CD4-positive, alpha-beta T cell treated with Interleukin-4 for 1 hour (primary cell): ENCODE results near the gene ARGLU1.

Source experiments
- DNase-seq, 2 donors: peaks; one replicate each; pipeline ENCODE4 v3.0.0-alpha.2; 2020 to 2022

ARGLU1 gene

GRCh38 chr13:106540613-106541012 is 27.3 kb downstream of the ARGLU1 start:
- no peak for DNase-seq

GRCh38 chr13:106537521-106537920 is 30.4 kb downstream of the ARGLU1 start:
- DNase-seq: no peak

DNA sequence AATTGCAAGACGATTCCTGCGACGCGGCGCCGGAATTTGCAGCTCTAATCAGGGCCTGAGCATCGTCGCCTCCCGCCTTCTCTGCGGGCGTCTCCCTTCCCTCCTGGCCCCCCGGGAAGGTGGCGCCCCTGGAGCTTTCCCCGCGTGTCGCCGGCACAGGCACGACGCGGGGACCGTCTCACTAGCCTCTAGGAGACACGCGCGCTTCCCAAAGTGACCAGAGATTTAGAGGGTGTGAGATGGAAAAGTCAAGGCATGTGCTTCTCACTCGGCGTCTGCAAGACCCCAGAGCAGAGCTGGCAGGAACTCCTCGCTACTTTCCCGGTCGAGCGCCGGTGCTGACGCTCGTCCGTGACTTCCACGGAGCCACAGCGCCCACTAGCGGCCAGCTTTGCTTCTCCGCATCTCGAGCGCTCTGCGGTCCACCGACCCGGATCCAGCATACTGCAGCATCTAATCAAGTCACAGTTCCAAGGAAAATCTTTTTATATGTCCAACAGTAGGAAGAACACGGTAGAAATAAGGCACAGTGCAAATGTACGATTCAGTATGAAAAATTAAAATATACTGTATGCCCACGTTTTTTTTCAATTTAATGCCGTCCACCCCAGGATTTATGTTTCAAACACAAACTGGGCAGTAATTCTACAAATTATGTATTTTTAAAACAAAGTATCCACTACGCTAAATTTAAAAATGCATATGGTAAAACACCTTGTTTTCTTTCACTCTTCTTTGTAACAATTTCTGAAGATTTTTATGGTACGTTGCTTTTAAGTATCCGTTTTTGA is 31.5 kb downstream of the ARGLU1 start:
- peak; percentile 83 to 84 for DNase-seq

GRCh38 chr13:106535552-106536243 is 32.2 kb downstream of the ARGLU1 start, which contains the start of gene EFNB2:
TSS of gene EFNB2 (minus strand) at chr13:106535662. CDS start at chr13:106534964, 698 bp downstream.
- DNase-seq: peak; percentile 89

GRCh38 chr13:106534639-106535551 is 33.0 kb downstream of the ARGLU1 start:
- peak in 1 of 2 donors; percentile 12 for DNase-seq

DNA sequence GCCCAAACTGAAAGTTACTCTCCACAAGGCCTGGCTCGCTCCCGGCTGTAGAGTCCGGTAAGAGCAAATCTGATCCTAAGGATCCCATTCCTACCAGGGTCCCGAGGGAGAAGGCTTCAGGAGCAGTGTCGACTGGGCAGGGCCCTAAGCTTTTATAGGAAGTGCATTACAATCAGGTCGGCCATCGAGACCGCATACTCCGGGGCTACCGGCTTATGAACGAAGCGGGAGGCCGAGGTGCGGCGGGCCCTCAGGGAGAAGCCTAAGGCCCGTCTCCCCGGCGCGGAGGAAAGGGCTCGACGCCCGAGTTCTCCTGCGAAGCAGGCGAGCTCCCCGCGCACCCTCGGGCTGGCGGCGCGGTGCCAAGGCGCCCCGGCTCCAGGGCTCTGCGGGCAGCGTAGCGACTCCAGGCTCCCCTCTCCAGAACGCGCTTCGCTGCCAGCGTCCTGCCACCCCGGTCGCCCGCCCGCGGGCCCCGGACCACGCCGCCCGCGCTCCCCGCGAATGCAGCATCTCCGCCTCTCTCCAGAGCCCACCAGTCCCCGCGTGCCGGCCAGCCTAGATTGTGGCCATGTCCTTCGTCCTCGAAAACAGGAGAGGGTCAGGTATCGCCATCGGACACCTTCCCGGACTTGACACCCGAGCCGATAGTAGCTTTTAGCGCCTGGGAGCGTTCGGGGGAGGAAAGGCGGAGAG is 33.8 kb downstream of the ARGLU1 start:
- DNase-seq: peak in 1 of 2 donors; percentile 17

DNA sequence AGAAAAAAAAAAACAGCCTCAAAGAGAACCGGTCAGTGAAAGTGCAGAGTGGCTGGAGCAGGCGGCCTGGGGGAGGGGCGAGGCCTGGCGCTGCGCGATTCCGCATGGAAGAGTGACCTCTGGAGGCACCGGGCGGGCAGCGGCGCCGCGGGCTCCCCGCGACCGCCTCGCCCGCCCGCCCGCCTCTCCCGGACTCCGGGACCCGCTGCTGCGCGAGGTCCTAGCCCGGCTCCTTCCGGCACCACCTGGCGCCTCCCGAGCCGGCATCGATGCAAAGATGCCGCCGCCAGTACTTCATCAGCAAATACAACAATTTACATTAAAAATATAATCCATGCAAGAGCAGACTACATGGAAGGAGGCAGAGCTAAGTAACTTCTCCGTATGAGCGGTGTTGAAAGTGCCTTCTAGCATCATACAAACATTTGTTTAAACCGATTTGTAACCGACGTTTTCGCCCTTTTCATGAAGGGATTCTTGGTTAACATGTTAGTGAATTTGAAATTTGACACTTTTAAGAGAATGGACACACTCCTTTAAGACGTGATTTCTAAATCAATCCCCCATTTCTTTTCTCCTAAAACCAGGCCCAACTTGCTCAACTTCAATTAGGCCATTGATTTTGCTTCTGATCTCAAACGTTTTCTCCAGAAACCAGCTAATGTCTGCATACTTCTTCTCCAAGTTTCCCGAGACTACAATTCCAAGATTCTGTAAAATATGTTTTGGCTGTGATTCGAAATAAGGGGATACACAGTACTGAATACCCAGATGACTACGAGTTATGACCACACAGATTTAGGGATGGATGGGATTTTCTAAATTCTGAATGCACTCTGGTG is 34.6 kb downstream of the ARGLU1 start:
- peak; percentile 13 to 16 for DNase-seq

DNA sequence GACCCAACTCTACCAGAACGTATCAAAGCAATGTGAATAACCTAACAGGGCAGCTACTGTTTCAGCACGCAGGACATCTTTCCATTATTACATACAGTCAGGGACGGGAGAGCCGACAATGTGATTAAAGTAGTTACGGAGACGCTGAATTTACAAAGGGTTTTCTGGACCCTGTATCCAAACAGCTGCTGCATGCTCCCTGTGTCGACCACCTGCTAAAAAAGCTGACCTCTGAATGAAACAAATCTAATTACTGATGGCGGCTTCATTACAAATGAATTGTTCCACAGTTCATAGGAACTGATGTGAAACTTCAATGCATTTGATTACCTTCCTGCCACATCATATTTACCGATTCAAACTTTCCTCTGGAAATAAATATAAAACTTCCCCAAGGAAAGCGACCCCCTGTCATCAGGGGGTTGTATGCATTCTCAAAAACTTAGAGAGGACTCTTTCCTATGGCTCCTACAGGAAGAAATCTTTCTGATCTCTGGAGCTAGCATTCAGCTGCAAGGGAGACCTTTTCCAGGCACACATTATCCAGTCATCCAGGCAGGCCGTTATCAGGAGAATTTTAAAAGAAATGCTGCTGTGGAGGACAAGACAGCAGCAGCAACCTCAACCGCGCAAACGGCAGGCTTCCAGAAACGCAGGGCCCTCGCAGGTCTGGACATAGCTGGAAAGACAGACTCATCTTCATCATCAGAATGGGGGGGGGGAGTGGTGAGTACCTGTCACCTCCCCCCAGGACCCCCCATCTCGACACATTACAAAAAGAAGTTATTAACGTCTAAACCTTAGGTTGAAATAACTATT is 35.6 kb downstream of the ARGLU1 start:
- DNase-seq: no peak

DNA sequence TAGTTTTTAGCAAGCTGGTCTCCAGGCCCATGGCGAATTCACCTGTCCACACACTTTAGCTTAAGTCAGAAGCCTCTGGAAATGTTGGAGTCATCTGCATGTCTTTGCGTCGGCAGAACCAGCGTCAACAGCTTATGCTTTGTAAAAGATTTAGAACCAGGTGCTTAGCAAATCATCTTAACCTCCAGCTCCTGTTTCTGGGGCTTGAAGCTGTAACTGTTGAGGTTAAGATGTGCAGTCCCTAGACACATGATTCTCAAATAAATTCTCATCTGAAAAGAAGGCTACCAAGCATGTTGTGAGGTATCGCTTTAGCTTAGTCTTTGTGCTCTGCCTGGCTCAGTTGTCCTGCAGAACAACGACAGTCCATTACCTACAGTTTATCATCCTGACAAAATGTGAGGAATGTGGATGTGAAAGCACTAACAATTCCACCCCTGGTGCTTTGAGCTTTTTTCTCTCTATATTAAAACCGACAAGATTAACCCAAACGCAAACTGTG is 36.9 kb downstream of the ARGLU1 start:
- DNase-seq: no peak

DNA sequence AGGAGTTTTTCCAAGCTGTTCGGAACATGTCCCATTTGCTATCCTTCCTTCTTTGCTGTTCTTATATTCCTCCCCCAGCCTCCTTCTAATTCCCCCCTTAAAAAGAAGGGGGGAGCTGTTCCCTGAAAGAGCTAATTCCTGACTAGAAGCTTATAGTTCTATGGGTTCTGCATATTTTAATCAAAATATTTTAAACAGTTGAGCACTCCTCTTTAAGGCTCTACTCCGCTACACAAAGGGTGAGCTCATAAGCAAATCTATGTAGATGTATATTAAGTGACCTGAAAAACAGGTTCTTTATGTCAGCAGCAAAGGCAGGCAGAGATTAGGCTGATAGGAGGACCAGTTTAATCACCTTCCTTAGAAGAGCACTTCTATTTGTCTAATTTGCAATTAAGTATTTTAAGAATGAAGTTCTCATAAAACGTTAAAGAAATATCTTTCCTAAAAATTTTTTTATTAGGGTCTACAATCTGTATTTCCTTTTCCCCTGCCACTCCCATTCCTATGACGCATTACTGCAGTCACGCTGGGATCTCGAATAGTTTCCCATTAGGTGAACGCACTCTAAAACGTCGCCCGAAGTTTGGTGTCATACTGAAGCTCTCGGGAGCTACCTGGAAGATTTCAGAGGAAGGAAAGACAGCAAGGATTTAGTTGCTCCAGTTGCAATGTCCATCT is 37.6 kb downstream of the ARGLU1 start:
- no peak for DNase-seq

DNA sequence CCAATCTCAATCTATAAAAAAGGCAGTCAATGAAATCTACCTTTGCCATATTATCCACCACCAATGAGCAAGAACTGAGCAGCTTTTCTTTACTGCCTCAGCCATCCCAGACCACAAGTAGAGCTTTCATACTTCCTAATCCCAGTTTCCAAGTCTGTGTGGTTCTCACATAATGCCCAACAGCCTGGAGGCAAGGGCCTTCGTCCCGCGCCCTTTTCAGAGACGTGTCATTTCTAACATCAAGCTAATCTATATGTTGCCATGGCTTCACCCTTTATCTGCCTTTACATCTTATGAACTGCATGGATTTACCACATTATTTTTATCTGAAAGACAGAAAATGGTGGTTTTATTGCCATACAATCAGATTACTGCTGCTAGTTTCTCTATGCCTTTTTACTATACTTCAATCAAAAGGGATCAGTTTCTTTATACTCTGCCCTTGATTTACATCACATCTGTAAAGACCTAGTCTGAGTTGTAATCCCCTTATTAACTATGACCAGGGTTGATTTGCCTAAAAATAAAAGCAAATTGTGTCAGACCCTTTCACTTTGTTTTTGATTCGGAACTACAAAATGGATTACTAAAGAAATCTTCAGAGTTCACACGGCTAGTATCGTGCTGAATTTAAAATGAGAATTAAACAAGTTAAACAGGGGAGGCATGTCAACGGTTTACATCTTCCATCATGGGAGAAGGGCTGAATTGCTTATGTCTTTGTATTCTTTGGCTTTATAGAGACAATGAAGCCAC is 38.3 kb downstream of the ARGLU1 start:
- DNase-seq: no peak

DNA sequence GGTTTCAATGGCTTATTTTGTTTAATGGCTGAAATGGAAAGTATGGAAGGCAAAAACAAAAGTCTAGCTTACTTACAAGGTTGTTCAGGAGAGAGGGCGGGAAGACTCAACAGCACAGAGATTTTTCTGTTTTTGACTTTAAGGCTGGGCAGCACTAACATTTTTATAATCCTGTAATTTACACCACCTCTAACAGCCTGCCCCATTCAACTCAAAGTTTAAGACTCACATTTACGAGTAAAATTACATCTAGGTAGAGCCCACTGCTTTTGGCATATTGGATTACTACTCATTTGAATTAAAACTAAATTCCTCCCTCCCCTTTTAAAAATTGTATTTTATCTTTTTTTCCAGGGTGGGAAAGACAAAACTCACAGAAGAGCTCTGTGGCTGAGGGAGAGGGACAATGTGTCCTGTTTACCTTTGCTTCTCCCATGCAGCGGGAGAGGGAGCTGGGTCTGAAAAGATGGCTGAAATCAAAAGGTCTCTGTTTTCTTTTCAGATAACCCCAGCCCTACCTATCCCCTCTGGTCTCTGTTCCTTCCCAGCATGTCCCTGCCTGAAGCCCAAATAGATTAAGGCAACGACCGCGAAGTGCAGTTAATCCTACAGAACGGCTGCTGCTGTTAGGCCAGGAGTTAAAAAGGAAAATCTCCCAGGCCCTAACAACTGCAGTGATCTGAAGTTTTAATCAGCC is 39.1 kb downstream of the ARGLU1 start:
- DNase-seq: no peak

GRCh38 chr13:106527826-106528225 is 40.1 kb downstream of the ARGLU1 start:
- no peak for DNase-seq

DNA sequence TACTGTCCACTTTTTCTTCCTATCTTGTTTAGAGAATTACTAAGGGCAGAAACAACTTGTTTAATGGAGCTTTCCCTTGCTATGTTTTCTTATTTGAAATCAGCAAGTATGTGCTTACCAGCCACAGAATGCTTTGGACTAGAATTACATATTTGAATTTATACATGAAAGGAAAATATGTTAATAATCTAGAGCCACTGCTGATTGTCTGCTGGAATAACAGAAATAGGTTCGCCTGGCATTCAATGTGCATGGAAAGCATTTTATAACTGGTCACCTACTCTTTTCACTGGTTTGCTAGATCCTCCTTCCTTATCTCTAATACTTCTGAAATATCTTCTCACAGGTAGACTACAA is 40.5 kb downstream of the ARGLU1 start:
- no peak for DNase-seq

DNA sequence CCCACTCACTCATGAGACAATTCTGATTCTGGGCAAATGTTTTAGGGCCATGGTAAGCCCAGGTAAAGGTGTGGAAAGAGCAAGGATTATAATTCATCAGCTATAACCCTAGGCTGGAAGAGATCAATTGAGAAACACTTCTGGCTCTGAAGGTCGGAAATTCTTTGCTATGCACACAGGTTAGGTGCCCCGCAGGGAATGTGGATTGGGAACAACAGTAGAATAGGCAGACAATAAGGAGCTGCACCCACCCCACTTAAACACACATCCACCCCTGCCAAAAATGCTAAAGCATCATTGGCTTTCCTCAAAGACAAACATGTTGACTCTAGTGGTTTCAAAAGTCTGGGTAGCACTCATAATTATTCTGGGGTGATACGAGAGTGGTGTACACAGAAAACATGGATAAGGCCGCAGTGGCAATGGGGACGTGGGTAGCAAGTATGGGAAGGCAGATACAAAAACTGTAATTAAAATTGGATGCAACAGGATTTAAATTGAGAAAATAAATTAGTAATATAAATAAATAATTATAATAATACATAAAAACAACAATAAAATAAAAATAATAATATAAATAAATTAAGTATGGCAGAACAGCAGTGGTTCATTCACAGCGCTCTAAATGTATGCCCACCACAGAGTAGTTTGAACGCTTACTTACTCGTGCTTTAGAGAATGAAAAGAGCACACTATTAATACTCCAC is 41.0 kb downstream of the ARGLU1 start:
- DNase-seq: no peak

- DNase-seq: no peak
Measured at GRCh38 chr13:106525865-106526264, 42.1 kb downstream of the ARGLU1 start.

- DNase-seq: no peak
Measured at GRCh38 chr13:106524108-106524507, 43.8 kb downstream of the ARGLU1 start.

DNA sequence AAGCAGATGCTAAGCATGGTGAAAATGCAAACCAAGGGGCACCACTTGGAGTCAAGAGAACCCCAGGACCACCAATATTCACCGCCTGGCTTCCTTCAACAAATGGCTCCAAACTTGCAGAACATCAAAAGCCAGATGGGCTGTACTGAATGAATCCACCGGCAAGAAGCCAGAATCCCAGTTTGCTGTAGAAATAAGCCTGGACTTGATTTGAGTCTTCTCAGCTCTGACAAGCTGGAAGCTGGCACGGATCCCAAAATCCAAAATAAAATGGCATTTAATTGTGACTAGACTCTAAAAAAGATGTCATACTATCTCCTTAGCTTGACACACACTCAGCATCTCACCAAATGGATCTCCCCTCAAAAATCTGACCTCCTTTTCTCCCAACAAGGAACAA is 44.4 kb downstream of the ARGLU1 start:
- no peak for DNase-seq
